ENCODE measurements around the gene KRT9.
"Not testable (repeated sequence)": the region's sequence is repeated elsewhere in the genome, so short reads cannot be mapped to it uniquely, and the experiment has no call there.

Gene KRT9

DNA sequence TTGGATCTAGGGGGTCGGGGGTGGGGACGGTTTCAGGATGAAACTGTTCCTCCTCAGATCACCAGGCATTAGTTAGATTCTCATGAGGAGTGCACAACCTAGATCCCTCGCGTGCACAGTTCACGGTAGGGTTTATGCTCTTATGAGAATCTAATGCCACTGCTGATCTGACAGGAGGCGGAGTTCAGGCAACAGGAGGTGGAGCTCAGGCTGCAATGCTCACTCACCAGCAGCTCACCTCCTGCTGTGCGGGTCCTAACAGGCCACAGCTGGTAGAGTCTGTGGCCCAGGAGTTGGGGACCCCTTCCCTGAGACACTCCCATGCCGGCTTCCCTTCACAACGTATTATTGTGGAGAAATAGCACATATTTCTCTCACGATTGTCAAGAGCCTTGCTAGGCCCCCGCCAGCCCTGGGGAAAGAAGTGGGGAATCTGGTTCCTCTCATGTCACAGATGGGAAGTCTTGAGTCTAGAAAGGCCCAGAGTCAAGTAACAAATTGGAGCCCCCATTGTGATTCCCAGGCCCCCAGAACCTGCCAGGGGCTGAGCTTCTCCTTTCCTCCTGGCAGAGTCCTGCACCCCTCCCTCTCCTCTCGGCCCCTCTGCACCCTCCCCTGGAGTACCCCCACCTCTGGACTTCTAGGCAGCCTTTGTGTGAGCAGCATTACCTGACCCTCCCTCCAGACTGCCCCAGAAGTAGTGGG, 20.9 kb upstream of the KRT9 start:
- Mint-ChIP-seq H3K4me3 (no peak overlapping the region), H3K36me3 (ENCODE audit: low read depth) (no peaks in the 10 kb centered on the region), H3K9me3 (no peaks in the 10 kb centered on the region), H3K4me1 (peaks cover 12% of the 10 kb centered on the region), H3K27ac (no peak overlapping the region), H3K27me3 (ENCODE audit: low read depth, poor library complexity) (peaks cover 18% of the 10 kb centered on the region)
- TF ChIP-seq, protein P1, sequence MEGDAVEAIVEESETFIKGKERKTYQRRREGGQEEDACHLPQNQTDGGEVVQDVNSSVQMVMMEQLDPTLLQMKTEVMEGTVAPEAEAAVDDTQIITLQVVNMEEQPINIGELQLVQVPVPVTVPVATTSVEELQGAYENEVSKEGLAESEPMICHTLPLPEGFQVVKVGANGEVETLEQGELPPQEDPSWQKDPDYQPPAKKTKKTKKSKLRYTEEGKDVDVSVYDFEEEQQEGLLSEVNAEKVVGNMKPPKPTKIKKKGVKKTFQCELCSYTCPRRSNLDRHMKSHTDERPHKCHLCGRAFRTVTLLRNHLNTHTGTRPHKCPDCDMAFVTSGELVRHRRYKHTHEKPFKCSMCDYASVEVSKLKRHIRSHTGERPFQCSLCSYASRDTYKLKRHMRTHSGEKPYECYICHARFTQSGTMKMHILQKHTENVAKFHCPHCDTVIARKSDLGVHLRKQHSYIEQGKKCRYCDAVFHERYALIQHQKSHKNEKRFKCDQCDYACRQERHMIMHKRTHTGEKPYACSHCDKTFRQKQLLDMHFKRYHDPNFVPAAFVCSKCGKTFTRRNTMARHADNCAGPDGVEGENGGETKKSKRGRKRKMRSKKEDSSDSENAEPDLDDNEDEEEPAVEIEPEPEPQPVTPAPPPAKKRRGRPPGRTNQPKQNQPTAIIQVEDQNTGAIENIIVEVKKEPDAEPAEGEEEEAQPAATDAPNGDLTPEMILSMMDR (IDR thresholded peaks at IDR 0.05): no peak
- no peak for DNase-seq

DNA sequence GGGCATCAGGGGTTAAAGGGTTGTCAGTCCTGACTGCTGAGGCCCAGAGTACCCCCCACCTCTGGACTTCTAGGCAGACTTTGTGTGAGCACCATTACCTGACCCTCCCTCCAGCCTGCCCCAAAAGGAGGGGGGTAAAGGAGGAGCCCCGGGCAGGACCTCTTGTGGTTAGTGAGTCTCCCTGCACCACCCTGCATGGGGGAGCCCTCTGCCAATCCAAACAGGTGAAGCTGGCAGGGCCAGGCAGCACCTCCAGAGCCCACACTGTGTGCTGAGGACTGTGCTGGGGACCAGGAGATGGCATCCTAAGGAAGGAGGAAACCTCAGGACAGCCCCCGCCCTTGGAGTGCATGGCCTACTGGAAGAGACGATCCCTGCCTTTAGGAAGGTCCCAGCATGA, 17.4 kb upstream of the KRT9 start:
- H3K27me3 Mint-ChIP-seq (ENCODE audit: low read depth, poor library complexity): peaks cover 20% of the 10 kb centered on the region
- DNase-seq: no peak
- TF ChIP-seq, protein P1 (IDR thresholded peaks at IDR 0.05): no peak
- no peaks in the 10 kb centered on the region for H3K36me3 Mint-ChIP-seq (ENCODE audit: low read depth)
- H3K4me1 Mint-ChIP-seq: peaks cover 7% of the 10 kb centered on the region
- no peak overlapping the region for H3K27ac Mint-ChIP-seq
- no peaks in the 10 kb centered on the region for H3K9me3 Mint-ChIP-seq
- no peak overlapping the region for H3K4me3 Mint-ChIP-seq

DNA sequence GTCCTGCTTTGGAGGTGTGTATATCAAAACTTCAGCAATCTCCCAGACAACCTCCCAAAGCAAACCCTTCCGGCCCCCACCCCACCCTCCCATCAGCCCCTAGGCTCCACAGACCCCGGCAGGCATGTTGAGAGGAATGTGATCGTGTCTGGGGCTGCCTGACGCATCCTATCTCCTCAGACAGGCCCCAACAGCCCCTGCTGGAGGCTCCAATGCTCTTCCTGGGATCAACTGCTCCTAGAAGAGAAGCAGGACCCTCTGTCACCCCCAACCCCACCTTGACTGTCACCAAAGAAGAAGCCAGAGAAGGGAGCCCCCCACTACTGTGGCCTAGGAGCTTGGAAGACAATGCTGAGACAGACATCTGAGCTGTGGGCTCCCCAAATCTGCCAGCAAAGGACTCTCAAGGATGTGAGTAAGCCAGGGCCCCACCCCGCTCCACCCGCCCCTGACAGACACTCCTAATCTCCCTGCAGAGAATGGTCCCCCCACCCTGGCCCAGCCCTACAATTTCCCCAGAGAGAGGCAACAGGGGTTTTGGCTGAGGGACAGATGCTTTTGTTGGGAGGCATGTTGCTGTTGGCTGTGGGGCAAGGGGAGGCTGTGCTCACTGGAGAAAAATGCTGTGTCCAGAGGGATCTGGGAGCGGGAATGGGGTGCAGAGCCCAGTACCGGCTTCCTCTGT, 16.4 kb upstream of the KRT9 start:
- TF ChIP-seq, protein P1 (IDR thresholded peaks at IDR 0.05): no peak
- no peaks in the 10 kb centered on the region for H3K36me3 Mint-ChIP-seq (ENCODE audit: low read depth)
- H3K27ac Mint-ChIP-seq: no peak overlapping the region
- no peaks in the 10 kb centered on the region for H3K9me3 Mint-ChIP-seq
- H3K27me3 Mint-ChIP-seq (ENCODE audit: low read depth, poor library complexity): peaks cover 24% of the 10 kb centered on the region
- DNase-seq: no peak
- no peak overlapping the region for H3K4me3 Mint-ChIP-seq
- H3K4me1 Mint-ChIP-seq: no peaks in the 10 kb centered on the region

DNA sequence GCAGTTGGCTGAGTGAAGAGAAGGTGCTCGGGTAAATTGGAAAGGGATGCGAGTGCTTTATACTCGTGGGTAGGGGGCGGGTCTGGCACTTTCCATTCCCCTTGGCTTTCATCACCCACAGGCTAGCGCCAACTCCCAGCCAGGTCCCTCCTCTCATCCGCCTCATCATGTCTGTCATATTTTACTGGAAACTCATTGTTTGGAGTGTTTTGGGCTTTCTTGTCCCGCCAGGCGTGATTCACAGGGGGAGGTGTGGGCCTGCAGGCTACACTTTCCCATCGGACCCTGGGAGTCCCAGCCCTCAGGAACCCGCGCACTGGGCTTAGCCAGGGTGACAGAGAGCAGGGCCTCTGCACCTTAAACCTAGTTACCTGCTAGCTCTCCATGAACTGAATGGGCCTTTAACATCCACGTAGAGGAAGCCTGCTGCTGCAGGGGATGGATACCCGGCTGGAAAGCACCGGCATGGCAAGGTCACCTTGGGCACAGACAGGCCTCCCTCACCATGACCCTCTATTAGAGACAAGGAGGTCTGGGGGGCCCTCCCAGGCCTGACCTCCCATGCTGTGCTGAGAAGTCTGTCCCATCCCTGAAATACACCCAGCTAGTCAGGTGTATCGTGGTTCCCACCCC, 15.1 kb upstream of the KRT9 start, which contains the start of gene KRT14:
KRT14 (minus strand) TSS at position 33 of the 633 bp plus-strand sequence. CDS start 61 bp downstream, outside the sequence.
- TF ChIP-seq, protein P1 (IDR thresholded peaks at IDR 0.05): no peak
- H3K36me3 Mint-ChIP-seq (ENCODE audit: low read depth): no peaks in the 10 kb centered on the region
- no peaks in the 10 kb centered on the region for H3K4me1 Mint-ChIP-seq
- no peak within 1 kb of the TSS for H3K4me3 Mint-ChIP-seq
- peaks cover 33% of the 10 kb centered on the region for H3K27me3 Mint-ChIP-seq (ENCODE audit: low read depth, poor library complexity)
- H3K27ac Mint-ChIP-seq: no peak within 1 kb of the TSS
- H3K9me3 Mint-ChIP-seq: no peaks in the 10 kb centered on the region
- no peak for DNase-seq

DNA sequence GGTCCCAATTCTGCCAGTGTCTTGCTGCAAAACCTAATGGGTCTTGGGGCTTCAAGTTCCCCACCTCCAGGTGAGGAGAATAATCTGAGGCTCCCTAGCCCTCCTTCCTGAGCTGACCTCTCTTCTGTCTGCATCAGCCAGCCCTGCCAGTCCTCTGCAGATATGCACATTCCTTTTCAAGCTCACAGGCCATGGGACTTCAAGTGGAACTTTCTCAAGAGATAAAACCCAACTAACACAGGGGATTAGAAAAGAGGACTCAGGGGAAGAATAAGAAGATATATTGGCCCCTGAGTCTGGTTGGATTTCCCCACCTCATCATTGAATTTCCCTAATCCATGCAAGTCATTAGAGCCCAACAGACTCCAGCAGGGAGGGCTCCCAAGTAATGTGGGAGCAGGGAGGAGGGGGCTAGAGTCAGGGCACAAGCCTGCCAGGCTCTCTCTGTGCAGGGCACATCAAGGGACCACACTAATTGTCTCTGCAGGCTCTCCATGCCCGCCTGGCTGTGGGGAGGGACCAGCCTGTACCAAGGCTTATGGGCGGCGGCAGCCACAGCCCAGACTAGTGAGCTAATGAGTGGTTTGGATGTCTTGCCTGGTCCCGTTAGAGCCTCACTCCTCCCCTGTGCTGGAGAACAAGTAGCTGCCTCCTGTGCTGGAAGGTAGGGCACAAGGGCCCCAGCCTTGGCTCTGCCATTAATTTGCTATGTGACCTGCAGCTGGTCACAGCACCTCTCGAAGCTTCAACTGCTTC, 13.6 kb upstream of the KRT9 start:
- no peaks in the 10 kb centered on the region for H3K4me1 Mint-ChIP-seq
- TF ChIP-seq, protein P1 (IDR thresholded peaks at IDR 0.05): no peak
- H3K27ac Mint-ChIP-seq: no peak overlapping the region
- peaks cover 43% of the 10 kb centered on the region for H3K27me3 Mint-ChIP-seq (ENCODE audit: low read depth, poor library complexity)
- H3K4me3 Mint-ChIP-seq: no peak overlapping the region
- DNase-seq: no peak
- no peaks in the 10 kb centered on the region for H3K9me3 Mint-ChIP-seq
- no peaks in the 10 kb centered on the region for H3K36me3 Mint-ChIP-seq (ENCODE audit: low read depth)

DNA sequence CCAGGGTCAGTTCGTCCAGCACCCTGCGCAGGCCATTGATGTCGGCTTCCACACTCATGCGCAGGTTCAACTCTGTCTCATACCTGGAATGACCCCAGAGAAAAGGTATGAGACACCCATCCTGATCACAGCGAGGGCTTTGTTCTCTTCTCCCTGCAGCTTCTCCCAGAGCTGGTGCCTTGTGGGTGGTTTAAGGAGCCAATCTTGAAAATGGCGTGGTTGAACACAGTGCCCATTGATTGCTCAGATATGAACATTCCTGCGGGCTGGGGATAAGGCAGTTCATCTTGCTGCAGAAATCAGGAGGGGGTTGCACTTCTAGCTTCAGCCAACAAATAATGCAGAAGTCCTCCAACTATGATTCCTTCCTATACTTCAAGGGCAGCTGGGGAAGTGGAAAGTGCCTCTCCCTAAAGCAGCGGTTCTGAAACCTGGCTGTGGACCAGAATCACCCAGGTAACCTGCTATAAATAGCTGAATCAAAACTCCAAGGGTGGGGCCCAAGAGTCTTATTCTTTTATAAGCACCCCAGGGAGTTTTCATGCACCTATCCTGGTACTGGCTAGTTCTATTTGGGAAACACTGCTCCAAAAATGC, 12.6 kb upstream of the KRT9 start:
- not testable (repeated sequence) for H3K27ac Mint-ChIP-seq; H3K36me3 Mint-ChIP-seq (ENCODE audit: low read depth); H3K9me3 Mint-ChIP-seq; H3K4me1 Mint-ChIP-seq; H3K4me3 Mint-ChIP-seq; DNase-seq
- H3K27me3 Mint-ChIP-seq (ENCODE audit: low read depth, poor library complexity): peaks cover 39% of the 10 kb centered on the region

Measured in nephron progenitor cell (in vitro differentiated cells).